Epithelial cell of proximal tubule (primary cell): ENCODE data around the gene NRP2. TPM values are rescaled to one million over a fixed set of nuclear protein-coding genes. Genes with fewer than 3 reads are reported as not detected.

Source experiments
- DNase-seq: peaks from one replicate; pipeline ENCODE4 v3.0.0-alpha.2; 2011; ENCODE audit warnings: low read depth
- H3K4me3 ChIP-seq: 2 replicates; pipeline ENCODE4 v1.5.1; 2011; ENCODE audit warnings: low read depth, mild to moderate bottlenecking, low read length
- CTCF ChIP-seq: conservative IDR thresholded peaks from 2 replicates; pipeline ENCODE4 v1.5.1; 2012; ENCODE audit warnings: low read depth, mild to moderate bottlenecking, low read length
- total RNA-seq: library from RNA; depleted of rRNA; stranded (reverse); fragments of >200 nt; gene quantifications from 2 replicates; pipeline ENCODE4 v1.2.3, GENCODE V29; 2015

The NRP2 gene
- total RNA-seq, 1 donor from 2014 or later = 36.5 TPM

- no peak for TF ChIP-seq CTCF
- DNase-seq = peak; percentile 65
- no peak overlapping the region for H3K4me3 ChIP-seq
Observed at GRCh38 chr2:205654878-205655605, 27.3 kb upstream of the NRP2 start.

- H3K4me3 ChIP-seq = no peak overlapping the region
- DNase-seq = no peak
- no peak for TF ChIP-seq CTCF
Observed at GRCh38 chr2:205655779-205656456, 26.4 kb upstream of the NRP2 start.

- no peak for TF ChIP-seq CTCF
- no peak for DNase-seq
- no peak overlapping the region for H3K4me3 ChIP-seq
Observed at GRCh38 chr2:205656461-205656860, 25.8 kb upstream of the NRP2 start.

- DNase-seq = no peak
- no peak overlapping the region for H3K4me3 ChIP-seq
- no peak for TF ChIP-seq CTCF
Observed at GRCh38 chr2:205656941-205657340, 25.4 kb upstream of the NRP2 start.

- TF ChIP-seq CTCF = no peak
- no peak overlapping the region for H3K4me3 ChIP-seq
- DNase-seq = no peak
Observed at GRCh38 chr2:205657579-205657978, 24.7 kb upstream of the NRP2 start.

- H3K4me3 ChIP-seq = no peak overlapping the region
- DNase-seq = no peak
- no peak for TF ChIP-seq CTCF
Observed at GRCh38 chr2:205658068-205658467, 24.2 kb upstream of the NRP2 start.
